CD14-positive monocyte (primary cell): ENCODE data around the gene DPY19L3. TPM values are rescaled to one million over a fixed set of nuclear protein-coding genes. Genes with fewer than 3 reads are reported as not detected.

ENCODE experiments used
- DNase-seq, 3 donors: peaks; one replicate each; pipeline ENCODE4 v3.0.0-alpha.2; 2011 to 2022
- H2AFZ ChIP-seq: 2 replicates; pipeline ENCODE4 v1.6.0; 2012; ENCODE audit warnings: mild to moderate bottlenecking, low read depth, low read length, inconsistent platforms; ENCODE audit not compliant: insufficient read depth, poor library complexity, severe bottlenecking
- H3K27ac ChIP-seq, 2 donors: 1 replicate in 1 of 2; 2 replicates in 1 of 2; pipeline ENCODE4 v1.5.1; 2012 to 2013; ENCODE audit warnings: low read length in 2 of 2, control low read depth in 1 of 2, inconsistent platforms in 1 of 2, low read depth in 1 of 2, mild to moderate bottlenecking in 1 of 2
- H3K27me3 ChIP-seq, 2 donors: one replicate each; pipeline versions ENCODE4 v1.6.0 to v1.6.1; 2011 to 2013; ENCODE audit warnings: low read length in 2 of 2; ENCODE audit not compliant: control insufficient read depth in 2 of 2, insufficient read depth in 2 of 2
- H3K36me3 ChIP-seq, 2 donors: replicated peaks in 1 of 2; 1 replicate in 1 of 2; 2 replicates in 1 of 2; pipeline versions ENCODE4 v1.5.1 to v1.6.1; 2012 to 2013; ENCODE audit warnings: low read length in 2 of 2, control low read depth in 1 of 2, inconsistent platforms in 1 of 2, mild to moderate bottlenecking in 1 of 2; ENCODE audit not compliant: insufficient read depth in 2 of 2, control insufficient read depth in 1 of 2
- H3K4me1 ChIP-seq, 2 donors: 1 replicate in 1 of 2; 2 replicates in 1 of 2; pipeline versions ENCODE4 v1.5.1 to v1.6.1; 2012 to 2013; ENCODE audit warnings: low read length in 2 of 2, control low read depth in 1 of 2, inconsistent platforms in 1 of 2, mild to moderate bottlenecking in 1 of 2, moderate library complexity in 1 of 2; ENCODE audit not compliant: insufficient read depth in 2 of 2, control insufficient read depth in 1 of 2
- H3K4me2 ChIP-seq: replicated peaks from 2 replicates; pipeline ENCODE3; 2012; ENCODE audit warnings: low read length, moderate library complexity, mild to moderate bottlenecking; ENCODE audit not compliant: poor library complexity, severe bottlenecking; ENCODE audit errors: extremely low read depth
- H3K4me3 ChIP-seq, 3 experiments: fragments of 200-600 bp in 1 of 3; sonication (generic) in 1 of 3; replicated peaks in 1 of 3; 1 replicate in 2 of 3; 2 replicates in 1 of 3; pipeline ENCODE4 v1.5.1; 2011 to 2013; ENCODE audit warnings: low read length in 3 of 3, mild to moderate bottlenecking in 3 of 3, control low read depth in 2 of 3, low read depth in 2 of 3, inconsistent platforms in 1 of 3, moderate library complexity in 1 of 3
- H3K79me2 ChIP-seq: 2 replicates; pipeline ENCODE4 v1.6.0; 2012; ENCODE audit warnings: mild to moderate bottlenecking, control low read depth, inconsistent platforms, low read length, moderate library complexity; ENCODE audit not compliant: insufficient read depth
- H3K9ac ChIP-seq: 2 replicates; pipeline ENCODE4 v1.6.0; 2017; ENCODE audit warnings: low read length, mild to moderate bottlenecking; ENCODE audit not compliant: insufficient read depth, poor library complexity, severe bottlenecking
- H3K9me3 ChIP-seq, 2 donors: replicated peaks in 1 of 2; 1 replicate in 1 of 2; 2 replicates in 1 of 2; pipeline versions ENCODE4 v1.5.1 to v1.6.1; 2012 to 2013; ENCODE audit warnings: low read length in 2 of 2, control low read depth in 1 of 2; ENCODE audit not compliant: control insufficient read depth in 1 of 2, insufficient read depth in 1 of 2
- H4K20me1 ChIP-seq: 2 replicates; pipeline ENCODE4 v1.6.0; 2012; ENCODE audit warnings: mild to moderate bottlenecking, low read length, control low read depth, moderate library complexity; ENCODE audit not compliant: insufficient read depth
- H3K27ac Mint-ChIP-seq, 7 donors: one replicate each; pipeline ENCODE4 v1.8.0; 2020; ENCODE audit warnings: mild to moderate bottlenecking in 7 of 7, mixed read lengths in 7 of 7, moderate library complexity in 6 of 7, inconsistent platforms in 2 of 7
- H3K27me3 Mint-ChIP-seq, 3 donors: one replicate each; pipeline ENCODE4 v1.8.0; 2021 to 2022; ENCODE audit warnings: low read depth in 3 of 3, mild to moderate bottlenecking in 3 of 3, mixed read lengths in 3 of 3, moderate library complexity in 3 of 3, inconsistent platforms in 1 of 3
- H3K36me3 Mint-ChIP-seq, 2 donors: one replicate each; pipeline ENCODE4 v1.8.0; 2020; ENCODE audit warnings: mixed read lengths in 2 of 2, inconsistent platforms in 1 of 2, mild to moderate bottlenecking in 1 of 2
- H3K4me1 Mint-ChIP-seq: one replicate; pipeline ENCODE4 v1.8.0; 2020; ENCODE audit warnings: mild to moderate bottlenecking, mixed read lengths
- H3K4me3 Mint-ChIP-seq, 2 donors: one replicate each; pipeline ENCODE4 v1.8.0; 2020; ENCODE audit warnings: mild to moderate bottlenecking in 2 of 2, mixed read lengths in 2 of 2, moderate library complexity in 1 of 2
- H3K9me3 Mint-ChIP-seq, 7 donors: one replicate each; pipeline ENCODE4 v1.8.0; 2020 to 2022; ENCODE audit warnings: mixed read lengths in 7 of 7, mild to moderate bottlenecking in 6 of 7, moderate library complexity in 6 of 7, inconsistent platforms in 2 of 7
- WGBS: methylation state at CpG from one replicate; pipeline ENCODE4 v1.1.5; 2013; ENCODE audit warnings: missing lambda C conversion rate; ENCODE audit not compliant: insufficient coverage; 5-methylcytosine and 5-hydroxymethylcytosine counted together
- intact Hi-C, 2 donors: fragments of 100-400 bp; cut with micrococcal nuclease; formaldehyde crosslinking; loops; one replicate each; pipeline versions ENCODE4 v1.15.0 to v1.15.1; 2023
- polyA plus RNA-seq, 3 donors: library from polyadenylated mRNA; depleted of rRNA in 1 of 3; unstranded in 2 of 3; stranded (reverse) in 1 of 3; fragments of 300-500 nt in 2 of 3; fragments of >200 nt in 1 of 3; fragmentation: Illumina TruSeq in 2 of 3; gene quantifications; 1 replicate in 2 of 3; 2 replicates in 1 of 3; pipeline ENCODE4 v1.2.3, GENCODE V29; 2012 to 2021
- TF ChIP-seq, protein P1 (sequence below): fragments of 200-600 bp; IDR thresholded peaks from one replicate; pipeline ENCODE4 v1.8.0; 2022; ENCODE audit warnings: antibody characterized with exemption, mild to moderate bottlenecking

Gene DPY19L3
- polyA plus RNA-seq, 3 donors, result 6.5 to 13.8 (median 7.7) TPM

DNA sequence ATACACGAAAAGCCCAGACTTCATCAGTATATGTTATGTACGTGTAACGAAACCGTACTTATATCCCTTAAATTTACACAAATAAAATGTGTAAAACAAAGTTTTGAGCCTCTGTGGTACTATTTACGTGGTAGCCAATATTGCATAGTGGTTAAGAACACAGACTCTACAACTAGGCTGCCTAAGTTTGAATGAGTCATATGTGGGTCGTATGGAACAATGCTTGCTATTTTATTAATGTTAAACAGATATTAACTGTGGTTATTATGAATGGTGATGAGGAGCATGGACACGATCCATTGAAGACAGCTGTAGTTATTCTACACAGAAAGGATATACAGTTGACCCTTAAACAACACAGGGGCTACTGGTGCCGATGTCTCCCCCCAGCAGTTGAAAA lies 42.5 kb downstream of the DPY19L3 start:
- H3K9me3 Mint-ChIP-seq, result peaks cover 0 to 3% (median 0%) of the 10 kb centered on the region in 7 donors
- H3K4me3 Mint-ChIP-seq, result no peak overlapping the region
- H3K27me3 Mint-ChIP-seq, result peaks cover 0 to 6% (median 0%) of the 10 kb centered on the region in 3 donors

GRCh38 chr19:32450217-32450616 lies 44.6 kb downstream of the DPY19L3 start:
- Histone ChIP-seq H3K9ac (no peak overlapping the region), H3K4me2 (no peak overlapping the region), H3K36me3 (no peaks in the 10 kb centered on the region), H3K4me1 (no peaks in the 10 kb centered on the region), H4K20me1 (no peaks in the 10 kb centered on the region), H3K79me2 (no peaks in the 10 kb centered on the region), H3K9me3 (no peaks in the 10 kb centered on the region), H3K27me3 (no peaks in the 10 kb centered on the region), H2AFZ (no peak overlapping the region), H3K4me3 (no peak overlapping the region), H3K27ac (no peak overlapping the region)
- TF ChIP-seq, protein P1, sequence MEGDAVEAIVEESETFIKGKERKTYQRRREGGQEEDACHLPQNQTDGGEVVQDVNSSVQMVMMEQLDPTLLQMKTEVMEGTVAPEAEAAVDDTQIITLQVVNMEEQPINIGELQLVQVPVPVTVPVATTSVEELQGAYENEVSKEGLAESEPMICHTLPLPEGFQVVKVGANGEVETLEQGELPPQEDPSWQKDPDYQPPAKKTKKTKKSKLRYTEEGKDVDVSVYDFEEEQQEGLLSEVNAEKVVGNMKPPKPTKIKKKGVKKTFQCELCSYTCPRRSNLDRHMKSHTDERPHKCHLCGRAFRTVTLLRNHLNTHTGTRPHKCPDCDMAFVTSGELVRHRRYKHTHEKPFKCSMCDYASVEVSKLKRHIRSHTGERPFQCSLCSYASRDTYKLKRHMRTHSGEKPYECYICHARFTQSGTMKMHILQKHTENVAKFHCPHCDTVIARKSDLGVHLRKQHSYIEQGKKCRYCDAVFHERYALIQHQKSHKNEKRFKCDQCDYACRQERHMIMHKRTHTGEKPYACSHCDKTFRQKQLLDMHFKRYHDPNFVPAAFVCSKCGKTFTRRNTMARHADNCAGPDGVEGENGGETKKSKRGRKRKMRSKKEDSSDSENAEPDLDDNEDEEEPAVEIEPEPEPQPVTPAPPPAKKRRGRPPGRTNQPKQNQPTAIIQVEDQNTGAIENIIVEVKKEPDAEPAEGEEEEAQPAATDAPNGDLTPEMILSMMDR, result no peak
- H3K27ac Mint-ChIP-seq, result no peak overlapping the region
- no peaks in the 10 kb centered on the region for H3K4me1 Mint-ChIP-seq
- peaks cover 0 to 2% (median 0%) of the 10 kb centered on the region in 7 donors for H3K9me3 Mint-ChIP-seq
- peaks cover 0 to 2% (median 0%) of the 10 kb centered on the region in 3 donors for H3K27me3 Mint-ChIP-seq
- peaks cover 16 to 23% of the 10 kb centered on the region in 2 donors for H3K36me3 Mint-ChIP-seq
- H3K4me3 Mint-ChIP-seq, result no peak overlapping the region
- intact Hi-C loops, result no loop called here
- DNase-seq, result no peak
- no CpG with 5 or more reads among the region's 4 CpGs for WGBS

More for the DNA sequence above, 42.5 kb downstream of the DPY19L3 start:
- H3K4me2 ChIP-seq, result no peak overlapping the region
- no peaks in the 10 kb centered on the region for H3K79me2 ChIP-seq
- H3K4me1 Mint-ChIP-seq, result no peaks in the 10 kb centered on the region
- H3K4me1 ChIP-seq, result no peaks in the 10 kb centered on the region
- DNase-seq, result no peak
- H3K9me3 ChIP-seq, result no peaks in the 10 kb centered on the region
- no peaks in the 10 kb centered on the region for H4K20me1 ChIP-seq
- peaks cover 2 to 4% of the 10 kb centered on the region in 2 donors for H3K36me3 ChIP-seq
- intact Hi-C loops, result no loop called here
- H3K27ac Mint-ChIP-seq, result no peak overlapping the region
- H3K36me3 Mint-ChIP-seq, result peaks cover 23 to 31% of the 10 kb centered on the region in 2 donors
- TF ChIP-seq, protein P1, result no peak
- no peaks in the 10 kb centered on the region for H3K27me3 ChIP-seq
- H3K4me3 ChIP-seq, result no peak overlapping the region
- no peak overlapping the region for H3K27ac ChIP-seq
- WGBS, result no CpG with 5 or more reads among the region's 8 CpGs
- no peak overlapping the region for H3K9ac ChIP-seq
- H2AFZ ChIP-seq, result no peak overlapping the region
